ENCODE measurements around the gene ZMYM2.
A peak's percentile ranks its signal among the peaks of the same experiment; 100 is the strongest.
"Not testable (repeated sequence)": the region's sequence is repeated elsewhere in the genome, so short reads cannot be mapped to it uniquely, and the experiment has no call there.

The ZMYM2 gene

DNA sequence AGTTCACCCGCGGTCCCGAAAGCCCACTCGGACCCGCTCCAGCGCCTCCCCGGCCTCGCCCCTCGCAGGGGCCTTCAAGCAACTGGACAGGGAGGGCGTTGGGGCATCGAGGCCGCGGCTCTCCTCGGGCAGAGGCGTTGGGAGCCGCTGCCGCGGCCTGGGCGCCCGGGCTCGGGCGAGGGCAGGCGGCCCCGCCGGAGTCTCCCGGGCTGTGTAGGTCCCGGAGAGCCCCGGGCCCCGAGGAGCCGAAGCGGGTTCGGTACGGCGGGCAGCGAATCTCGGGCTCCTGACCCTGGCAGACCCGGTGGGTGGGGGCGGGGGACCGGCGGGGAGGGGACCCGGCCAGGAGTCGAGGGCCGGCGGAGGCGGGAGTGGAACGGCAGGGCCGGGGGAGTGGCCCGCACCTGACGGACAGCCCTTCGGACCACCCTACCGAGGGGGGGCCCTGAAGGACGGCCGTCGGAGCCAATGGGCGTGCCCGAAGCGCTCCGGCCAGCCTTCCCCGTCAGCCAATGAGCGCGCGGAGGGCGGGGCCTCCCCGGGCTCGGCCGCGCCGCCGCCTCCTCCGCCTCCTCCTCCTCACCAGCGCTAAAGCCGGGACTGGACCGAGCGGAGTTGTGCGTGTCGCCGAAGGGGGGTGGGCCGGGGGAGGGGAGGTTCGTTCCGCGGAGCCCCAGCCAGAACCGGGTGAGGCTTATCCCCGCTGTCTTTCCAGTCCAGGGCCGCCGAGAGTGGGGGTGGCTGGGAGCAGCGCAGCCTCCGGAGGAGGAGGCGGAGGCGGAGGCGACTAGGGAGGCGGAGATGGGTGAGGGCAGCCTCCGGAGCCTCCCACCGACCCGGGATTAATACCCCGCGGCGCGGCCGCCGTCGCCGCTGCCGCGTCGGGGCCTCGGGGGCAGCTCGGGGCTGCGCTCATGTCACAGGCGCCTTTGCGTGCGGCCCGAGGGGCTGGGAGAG is at the start of gene ZMYM2:
ZMYM2 (plus strand) TSS at position 573 of the 957 bp plus-strand sequence. CDS start 34,346 bp downstream, outside the sequence.
- DNase-seq, result peak; percentile 99

GRCh38 chr13:19910336-19911072 is 48.0 kb upstream of the ZMYM2 start:
- peak; percentile 8 for DNase-seq

DNA sequence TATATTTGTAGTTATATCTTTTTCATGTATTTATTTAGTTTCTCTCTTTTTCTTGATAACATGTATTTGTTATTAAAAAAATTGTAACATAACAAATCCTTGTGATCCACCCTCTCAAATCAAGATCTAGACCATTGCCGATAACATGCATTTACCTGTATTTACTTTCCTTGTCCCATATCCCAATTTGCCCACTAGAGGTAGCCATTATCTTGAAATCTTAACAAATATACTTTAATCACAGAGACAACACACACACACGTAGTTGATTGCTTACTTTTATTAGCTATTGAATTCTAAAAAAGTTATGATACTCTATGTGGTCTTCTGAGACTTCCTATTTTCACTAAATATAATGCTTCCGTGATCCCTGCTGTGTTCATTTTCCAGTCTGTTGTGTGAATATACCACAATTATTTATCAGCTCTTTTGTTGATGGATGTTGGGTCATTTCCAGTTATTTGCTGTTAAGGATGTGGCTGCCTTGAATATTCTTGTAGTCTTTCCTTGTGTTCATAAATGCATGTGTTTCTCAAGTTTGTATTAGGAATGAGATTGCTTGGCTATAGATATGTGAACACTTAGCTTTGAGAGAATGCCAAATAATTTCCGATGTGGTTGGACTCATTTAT is 31.3 kb upstream of the ZMYM2 start:
- DNase-seq, result peak; percentile 6

- no peak for DNase-seq
Observed at GRCh38 chr13:19940106-19940505, 18.4 kb upstream of the ZMYM2 start.

DNA sequence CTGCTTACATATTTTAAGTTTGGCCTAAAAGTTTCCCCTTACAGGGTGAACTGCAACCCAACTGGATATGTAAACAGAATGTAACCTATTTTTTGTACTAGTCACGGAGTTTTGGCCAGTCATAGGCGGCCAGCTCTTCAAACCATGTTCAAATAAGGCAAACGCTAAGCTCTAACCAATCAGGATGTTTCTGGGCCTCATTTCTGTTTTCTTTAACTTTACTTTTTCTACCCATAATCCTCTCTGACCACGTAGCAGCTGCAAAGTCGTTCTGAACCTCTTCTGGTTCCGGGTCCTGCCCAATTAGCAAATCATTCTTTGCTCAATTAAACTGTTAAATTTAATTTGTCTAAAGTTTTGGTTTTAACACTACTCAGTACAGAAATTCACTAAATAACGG is 8.2 kb upstream of the ZMYM2 start:
- DNase-seq, result no peak

- no peak for DNase-seq
Observed at GRCh38 chr13:19952850-19953249, 5.7 kb upstream of the ZMYM2 start.

DNA sequence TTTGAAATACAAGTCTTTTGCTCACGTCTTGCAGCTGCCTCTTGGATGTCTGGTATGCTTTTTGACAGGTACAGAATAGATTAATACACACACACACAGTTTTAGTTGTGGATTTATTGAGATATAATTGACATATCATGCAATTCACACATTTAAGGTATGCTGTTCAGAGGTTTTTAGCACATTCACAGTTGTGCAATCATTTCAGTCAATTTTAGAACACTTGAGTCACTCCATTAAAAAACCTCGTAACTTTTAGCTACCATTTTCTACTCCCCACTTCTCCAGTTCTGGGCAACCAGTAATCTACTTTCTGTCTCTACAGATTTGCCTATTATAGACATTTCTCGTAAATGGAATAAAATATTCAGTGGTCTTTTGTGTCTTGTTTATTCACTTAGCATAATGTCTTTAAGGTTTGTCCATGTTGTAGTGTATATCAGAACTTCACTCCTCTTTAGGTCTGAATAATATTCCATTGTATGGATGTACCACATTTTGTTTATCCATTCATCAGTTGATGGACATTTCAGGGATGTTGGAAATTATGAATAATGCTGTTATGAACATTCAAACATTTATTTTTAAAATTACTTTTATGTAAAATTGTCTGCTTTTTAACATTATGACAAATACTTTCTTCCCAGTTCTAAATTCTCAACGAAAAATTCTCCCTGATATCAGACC is 2.5 kb upstream of the ZMYM2 start:
- no peak for DNase-seq

- peak; percentile 84 for DNase-seq
Observed at GRCh38 chr13:19957320-19958154, 990 bp upstream of the ZMYM2 start.

GRCh38 chr13:19959141-19959830 is 759 bp downstream of the ZMYM2 start:
- DNase-seq, result peak; percentile 73

DNA sequence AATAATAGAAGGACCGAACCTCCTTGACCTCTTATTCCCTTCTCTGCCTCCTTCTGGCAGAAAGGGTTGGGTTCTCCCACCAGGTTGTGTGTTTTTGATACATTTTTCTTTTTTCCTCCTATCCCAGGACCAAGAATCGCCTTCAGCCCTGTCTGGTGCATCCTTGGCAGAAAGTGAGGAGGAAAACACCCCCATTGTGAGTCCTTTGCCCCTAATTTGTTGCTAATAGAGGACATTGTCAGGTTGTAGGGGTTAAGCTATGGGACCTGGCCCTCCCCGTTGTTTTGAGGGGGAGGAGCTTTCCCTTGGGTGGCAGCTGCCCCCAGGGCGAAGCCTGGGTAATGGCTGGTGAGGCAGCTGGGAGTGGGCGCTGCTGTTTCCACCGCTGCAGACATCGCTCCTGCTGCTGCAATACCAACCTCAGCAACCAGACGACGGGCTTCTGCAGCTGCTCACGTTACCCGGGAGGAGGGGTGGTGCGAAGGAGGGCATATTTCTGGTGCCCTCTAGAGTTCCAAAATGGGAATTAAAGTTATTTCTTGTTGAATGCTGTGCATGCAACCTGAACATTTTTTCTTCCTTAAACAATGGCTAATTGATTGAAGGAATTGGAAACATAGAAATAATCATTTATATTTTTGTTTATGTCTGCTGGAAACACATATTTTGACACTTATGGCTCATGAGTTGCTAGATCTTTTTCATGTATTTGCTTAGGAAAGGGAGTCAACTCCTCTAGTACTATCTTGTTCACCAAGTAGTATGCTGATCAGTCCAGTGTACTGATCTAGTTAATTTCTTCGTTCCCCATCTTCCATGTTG is 1.5 kb downstream of the ZMYM2 start:
- peak; percentile 95 for DNase-seq

DNA sequence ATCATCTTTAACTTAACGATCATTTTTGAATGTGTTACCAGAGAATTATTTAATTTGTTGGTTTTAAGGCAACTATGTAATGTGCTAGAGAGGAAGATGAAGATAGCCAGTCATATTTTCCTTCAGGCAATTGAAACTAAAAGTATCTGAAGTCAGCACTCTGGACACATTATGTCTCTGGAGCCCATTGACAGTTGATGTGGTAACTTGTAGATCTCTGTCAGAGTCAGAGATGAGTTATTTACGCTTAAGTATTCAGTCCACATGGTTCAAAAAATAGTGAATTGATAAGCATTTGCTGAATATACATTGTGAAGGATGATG is 2.1 kb downstream of the ZMYM2 start:
- DNase-seq, result peak; percentile 74

DNA sequence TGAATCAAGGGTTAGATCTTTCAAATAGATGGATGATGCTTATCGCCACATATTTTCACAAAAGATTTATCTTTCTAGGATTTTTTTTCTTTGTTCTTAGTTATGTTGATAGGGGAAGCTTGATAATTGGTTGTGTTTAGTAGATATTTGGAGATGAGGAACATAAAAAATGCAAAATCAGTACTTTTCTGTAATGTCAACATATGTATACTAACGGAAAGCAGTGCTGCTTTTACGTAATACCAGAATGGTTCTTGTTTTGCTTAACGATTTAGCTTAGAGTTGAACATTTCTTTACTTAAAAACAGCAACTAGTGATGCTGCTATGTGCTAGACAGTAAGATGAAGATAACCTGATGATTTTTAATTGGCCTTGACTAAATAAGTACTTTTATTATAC is 3.0 kb downstream of the ZMYM2 start:
- DNase-seq, result no peak

DNA sequence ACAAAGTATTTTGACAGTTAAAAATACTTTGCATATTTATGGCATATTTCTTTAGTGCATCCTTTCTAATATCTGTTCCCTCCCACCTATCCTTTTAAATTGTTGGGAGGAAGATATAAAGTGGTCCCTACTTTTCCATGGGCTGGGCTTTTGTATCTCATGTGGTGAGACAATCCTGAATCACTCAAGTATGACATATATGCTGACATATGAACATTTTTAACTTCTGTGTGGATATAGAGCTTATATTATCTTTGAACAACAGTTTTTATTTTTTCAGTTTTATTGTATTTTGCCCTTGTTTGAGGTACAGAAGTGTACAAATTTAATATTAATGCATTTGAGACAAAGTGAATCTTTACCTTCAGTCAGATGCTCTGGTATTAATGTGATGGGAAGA is 3.4 kb downstream of the ZMYM2 start:
- DNase-seq, result no peak

DNA sequence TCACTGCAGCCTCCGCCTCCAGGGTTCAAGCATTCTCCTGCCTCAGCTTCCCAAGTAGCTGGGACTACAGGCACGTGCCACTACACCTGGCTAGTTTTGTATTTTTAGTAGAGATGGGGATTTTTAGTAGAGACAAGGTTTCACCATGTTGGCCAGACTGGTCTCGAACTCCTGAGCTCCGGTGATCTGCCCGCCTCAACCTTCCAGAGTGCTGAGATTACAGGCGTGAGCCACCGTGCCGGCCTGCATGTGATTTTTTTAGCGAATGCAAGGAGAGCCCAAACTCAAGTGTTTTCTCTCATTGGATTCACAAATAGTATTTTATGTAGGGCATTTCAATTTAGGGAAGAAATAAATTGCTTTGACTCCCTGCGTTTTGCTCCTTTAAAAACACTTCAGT is 4.4 kb downstream of the ZMYM2 start:
- DNase-seq, result no peak

DNA sequence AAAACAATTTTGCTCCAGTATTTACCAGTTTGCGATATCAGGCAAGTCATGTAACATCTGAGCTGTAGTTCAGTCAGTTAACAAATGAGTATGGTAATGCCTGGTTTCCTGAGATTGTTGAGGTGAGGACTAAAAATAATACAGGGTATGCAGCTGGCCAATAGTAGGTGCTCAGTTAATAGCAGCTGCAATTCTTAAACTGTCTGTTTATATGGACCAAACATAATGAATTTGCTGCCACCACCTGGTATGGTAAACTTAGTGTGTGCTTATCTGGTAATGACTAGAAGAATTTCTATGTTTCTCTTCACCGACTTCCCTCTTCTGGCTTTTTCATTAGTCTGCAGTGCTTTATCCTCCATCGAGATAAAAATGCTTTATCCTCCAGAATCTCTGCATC is 9.1 kb downstream of the ZMYM2 start:
- DNase-seq, result no peak

- not testable (repeated sequence) for DNase-seq
Observed at GRCh38 chr13:19974498-19975009, 16.0 kb downstream of the ZMYM2 start.

GRCh38 chr13:19978831-19979437 is 20.4 kb downstream of the ZMYM2 start:
- DNase-seq, result no peak

GRCh38 chr13:19981685-19982238 is 23.2 kb downstream of the ZMYM2 start:
- no peak for DNase-seq

- no peak for DNase-seq
Observed at GRCh38 chr13:19982447-19983043, 24.0 kb downstream of the ZMYM2 start.
